Mucosa of rectum (tissue), 2 donors: Measurements from ENCODE around the gene PCCA.

ENCODE experiments used
- H3K27ac ChIP-seq, 2 donors: one replicate each; pipeline ENCODE4 v1.7.0; 2013; ENCODE audit warnings: inconsistent platforms in 2 of 2, low read depth in 2 of 2, low read length in 2 of 2
- H3K27me3 ChIP-seq, 2 donors: one replicate each; pipeline ENCODE4 v1.7.0; 2013; ENCODE audit warnings: low read length in 2 of 2; ENCODE audit not compliant: control insufficient read depth in 2 of 2, insufficient read depth in 2 of 2
- H3K36me3 ChIP-seq, 2 donors: one replicate each; pipeline ENCODE4 v1.7.0; 2013; ENCODE audit warnings: low read length in 2 of 2; ENCODE audit not compliant: control insufficient read depth in 2 of 2, insufficient read depth in 2 of 2
- H3K4me1 ChIP-seq, 2 donors: one replicate each; pipeline ENCODE4 v1.7.0; 2013; ENCODE audit warnings: low read length in 2 of 2, mild to moderate bottlenecking in 1 of 2; ENCODE audit not compliant: control insufficient read depth in 2 of 2, insufficient read depth in 2 of 2
- H3K4me3 ChIP-seq, 2 donors: one replicate each; pipeline ENCODE4 v1.7.0; 2013; ENCODE audit warnings: low read length in 2 of 2
- H3K9ac ChIP-seq, 2 donors: one replicate each; pipeline ENCODE4 v1.7.0; 2013; ENCODE audit warnings: low read length in 2 of 2, low read depth in 1 of 2, mild to moderate bottlenecking in 1 of 2
- H3K9me3 ChIP-seq, 2 donors: one replicate each; pipeline ENCODE4 v1.7.0; 2013; ENCODE audit warnings: low read length in 2 of 2; ENCODE audit not compliant: control insufficient read depth in 2 of 2
- donor health status: healthy.
- donor health status: Normal muscosa, but diverticular disease.

The PCCA gene

GRCh38 chr13:100545684-100546061 lies 456.8 kb downstream of the PCCA start:
- no peaks in the 10 kb centered on the region for H3K36me3 ChIP-seq
- no peak overlapping the region for H3K9ac ChIP-seq
- no peak overlapping the region for H3K27ac ChIP-seq
- H3K27me3 ChIP-seq: no peaks in the 10 kb centered on the region
- H3K4me3 ChIP-seq: no peak overlapping the region
- H3K9me3 ChIP-seq: no peaks in the 10 kb centered on the region
- H3K4me1 ChIP-seq: no peaks in the 10 kb centered on the region

DNA sequence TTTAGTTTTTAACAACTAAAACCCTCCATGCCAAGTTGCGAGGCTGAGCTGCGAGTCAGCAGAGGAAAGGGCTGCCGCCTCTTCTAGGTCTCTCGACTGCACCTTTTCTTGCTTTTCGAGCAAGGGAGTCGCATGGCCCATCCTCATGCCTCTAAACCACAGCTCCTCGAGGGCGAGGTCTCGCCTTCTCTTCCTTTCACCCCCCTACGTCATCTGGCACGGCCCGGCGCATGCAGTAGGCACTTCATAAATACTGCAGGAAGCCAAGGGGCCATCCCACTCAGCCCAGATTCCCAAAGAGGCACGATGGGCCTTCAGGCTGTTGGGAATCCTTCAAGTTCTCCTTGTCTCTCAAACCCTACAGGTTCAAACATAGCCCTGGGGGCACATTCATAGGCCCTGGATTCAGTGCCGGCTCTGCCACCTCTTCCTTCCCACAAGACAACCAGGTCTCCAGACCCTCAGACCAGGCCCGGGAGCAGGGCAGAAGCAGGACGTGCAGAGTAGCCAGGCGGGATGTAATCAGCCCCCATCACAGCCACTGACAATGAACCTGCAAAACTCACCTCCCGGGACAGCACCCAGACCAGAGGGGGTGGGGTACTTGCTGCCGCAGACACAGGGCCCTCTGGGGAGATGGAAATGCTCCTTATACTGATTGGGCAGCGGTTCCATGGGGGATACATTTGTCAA lies 458.0 kb downstream of the PCCA start:
- H3K36me3 ChIP-seq: no peaks in the 10 kb centered on the region
- no peaks in the 10 kb centered on the region for H3K27me3 ChIP-seq
- no peak overlapping the region for H3K4me3 ChIP-seq
- H3K27ac ChIP-seq: no peak overlapping the region
- no peaks in the 10 kb centered on the region for H3K9me3 ChIP-seq
- H3K4me1 ChIP-seq: no peaks in the 10 kb centered on the region
- H3K9ac ChIP-seq: no peak overlapping the region

DNA sequence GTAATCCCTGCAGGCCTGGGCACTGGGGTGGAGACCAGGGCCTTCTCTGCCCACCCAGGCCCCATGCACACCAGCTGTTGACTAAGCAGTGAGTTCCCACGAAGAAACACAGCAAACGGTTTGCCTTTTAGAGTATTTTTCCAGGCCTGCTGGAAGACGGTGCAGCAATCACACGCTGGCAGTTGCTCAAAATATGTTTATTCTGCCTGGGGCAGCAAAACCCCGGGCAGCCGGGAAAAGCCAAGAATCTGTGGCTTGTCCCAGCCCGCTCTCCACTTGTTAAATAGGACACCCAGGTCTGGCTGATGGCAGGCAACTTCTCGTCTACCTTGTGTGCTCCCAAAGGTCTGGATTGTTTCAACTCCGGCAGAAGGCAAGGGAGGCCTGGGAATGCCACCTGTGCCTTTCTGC lies 458.9 kb downstream of the PCCA start:
- H3K27me3 ChIP-seq: no peaks in the 10 kb centered on the region

GRCh38 chr13:100549316-100549715 lies 460.4 kb downstream of the PCCA start:
- H3K27ac ChIP-seq: no peak overlapping the region
- H3K9ac ChIP-seq: no peak overlapping the region
- no peaks in the 10 kb centered on the region for H3K9me3 ChIP-seq
- H3K4me1 ChIP-seq: no peaks in the 10 kb centered on the region
- no peak overlapping the region for H3K4me3 ChIP-seq
- no peaks in the 10 kb centered on the region for H3K36me3 ChIP-seq
- no peaks in the 10 kb centered on the region for H3K27me3 ChIP-seq

More for the DNA sequence above, 458.9 kb downstream of the PCCA start:
- H3K36me3 ChIP-seq: no peaks in the 10 kb centered on the region
- H3K4me1 ChIP-seq: no peaks in the 10 kb centered on the region
- H3K9ac ChIP-seq: no peak overlapping the region
- no peak overlapping the region for H3K27ac ChIP-seq
- no peaks in the 10 kb centered on the region for H3K9me3 ChIP-seq
- no peak overlapping the region for H3K4me3 ChIP-seq

DNA sequence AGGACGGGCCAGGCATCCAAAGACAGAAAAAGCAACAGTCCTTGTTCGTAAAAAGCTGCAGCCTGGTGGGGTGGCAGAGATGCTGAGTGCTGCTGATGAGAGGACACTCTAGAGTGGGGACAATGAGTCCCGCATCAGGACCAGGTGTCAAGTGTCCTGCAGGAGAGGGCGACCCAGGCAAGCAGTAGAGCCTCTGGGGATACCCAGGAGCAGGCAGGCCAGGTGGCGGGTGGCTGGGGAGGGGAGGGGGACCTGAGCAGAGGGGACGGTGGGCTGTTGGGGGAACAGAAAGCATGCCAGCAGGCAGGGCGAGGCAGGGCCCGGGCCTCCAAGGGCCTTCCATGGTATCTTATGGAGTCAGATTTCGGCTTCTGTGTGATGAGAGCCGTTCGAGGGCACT lies 463.9 kb downstream of the PCCA start:
- Histone ChIP-seq H3K27ac (no peak overlapping the region), H3K36me3 (no peaks in the 10 kb centered on the region), H3K4me1 (no peaks in the 10 kb centered on the region), H3K9ac (no peak overlapping the region), H3K4me3 (no peak overlapping the region), H3K27me3 (no peaks in the 10 kb centered on the region), H3K9me3 (no peaks in the 10 kb centered on the region)

- Histone ChIP-seq H3K9ac (no peak overlapping the region), H3K27ac (no peak overlapping the region), H3K9me3 (no peaks in the 10 kb centered on the region), H3K36me3 (no peaks in the 10 kb centered on the region), H3K27me3 (no peaks in the 10 kb centered on the region), H3K4me3 (no peak overlapping the region), H3K4me1 (no peaks in the 10 kb centered on the region)
Observed at GRCh38 chr13:100559886-100560285, 471.0 kb downstream of the PCCA start.

- Histone ChIP-seq H3K4me3 (no peak overlapping the region), H3K27me3 (no peaks in the 10 kb centered on the region), H3K9me3 (no peaks in the 10 kb centered on the region), H3K27ac (no peak overlapping the region), H3K36me3 (no peaks in the 10 kb centered on the region), H3K4me1 (no peaks in the 10 kb centered on the region), H3K9ac (no peak overlapping the region)
Observed at GRCh38 chr13:100560498-100561157, 471.7 kb downstream of the PCCA start.

- no peaks in the 10 kb centered on the region for H3K4me1 ChIP-seq
Observed at GRCh38 chr13:100561158-100561499, 472.2 kb downstream of the PCCA start.

DNA sequence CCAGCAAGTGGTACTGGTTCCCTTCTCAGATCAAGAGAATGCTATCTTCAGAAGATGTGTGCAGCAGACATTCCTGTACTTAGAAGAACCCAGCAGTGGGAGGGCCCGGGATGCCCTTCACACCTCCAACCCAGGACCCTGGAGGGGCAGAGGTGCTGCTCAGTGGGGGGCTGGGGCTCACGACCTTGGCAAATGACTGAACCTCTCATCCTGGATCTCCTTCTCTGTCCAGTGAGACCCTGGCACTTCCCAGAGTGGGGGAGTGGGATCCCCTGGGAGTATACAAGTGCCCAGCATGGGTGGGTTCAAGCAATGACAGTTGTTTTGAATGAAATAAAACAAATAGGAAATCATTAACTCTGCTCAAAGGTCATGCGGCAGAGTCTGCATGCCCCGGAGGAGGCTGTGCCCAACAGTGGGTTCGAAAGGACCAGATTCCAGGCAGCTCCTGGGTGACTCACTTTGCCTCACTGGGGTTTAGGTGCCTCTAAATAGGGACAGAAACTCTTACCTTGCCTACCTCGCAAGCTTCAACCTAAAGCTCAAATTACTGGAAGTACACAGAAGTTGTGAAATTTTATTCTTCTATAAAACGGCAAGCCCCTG lies 472.8 kb downstream of the PCCA start:
- Histone ChIP-seq H3K4me3 (no peak overlapping the region), H3K9ac (no peak overlapping the region), H3K36me3 (no peaks in the 10 kb centered on the region), H3K27me3 (no peaks in the 10 kb centered on the region), H3K4me1 (no peaks in the 10 kb centered on the region), H3K27ac (no peak overlapping the region), H3K9me3 (peaks cover 0 to 2% of the 10 kb centered on the region in 2 donors)

More at GRCh38 chr13:100561158-100561499, 472.2 kb downstream of the PCCA start:
- Histone ChIP-seq H3K27me3 (no peaks in the 10 kb centered on the region), H3K27ac (no peak overlapping the region), H3K9ac (no peak overlapping the region), H3K36me3 (no peaks in the 10 kb centered on the region), H3K9me3 (peaks cover 0 to under 1% of the 10 kb centered on the region in 2 donors), H3K4me3 (no peak overlapping the region)

DNA sequence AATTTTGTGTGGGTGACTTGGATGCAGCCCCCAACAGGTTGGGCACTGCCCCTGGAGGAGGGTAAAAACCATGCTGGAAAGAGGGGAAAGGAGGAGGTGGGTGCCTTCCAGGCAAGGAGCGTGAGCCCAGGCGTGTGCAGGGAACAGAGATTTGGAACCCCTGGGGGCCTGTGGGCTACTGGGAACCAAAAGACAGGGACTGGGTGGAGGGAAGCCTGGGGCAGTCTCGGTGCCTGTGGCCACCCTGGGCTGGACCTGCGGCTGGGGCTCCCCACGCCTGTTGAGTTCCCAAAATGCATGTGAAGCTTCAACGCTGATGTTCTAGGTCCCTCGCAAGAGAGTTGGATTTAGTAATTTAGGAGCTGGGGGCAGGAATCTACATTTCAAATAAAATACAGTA lies 474.9 kb downstream of the PCCA start:
- Histone ChIP-seq H3K36me3 (no peaks in the 10 kb centered on the region), H3K27me3 (no peaks in the 10 kb centered on the region), H3K27ac (no peak overlapping the region), H3K9ac (no peak overlapping the region), H3K9me3 (peaks cover 0 to 2% of the 10 kb centered on the region in 2 donors), H3K4me1 (no peaks in the 10 kb centered on the region), H3K4me3 (no peak overlapping the region)
